HG03460 (cell line): ENCODE results near the gene SNX20.

Experiments used
- ATAC-seq: cut with Tn5 transposase; IDR thresholded peaks from one replicate; pipeline ENCODE4 v1.9.1; 2021; ENCODE audit not compliant: unreplicated experiment

Gene SNX20

GRCh38 chr16:50637716-50638602 is 43.2 kb downstream of the SNX20 start:
- ATAC-seq, result no peak

GRCh38 chr16:50636753-50637374 is 44.2 kb downstream of the SNX20 start:
- ATAC-seq, result no peak

- ATAC-seq, result no peak
These were observed 45.4 kb downstream of the SNX20 start for GRCh38 chr16:50635505-50636392.

- ATAC-seq, result no peak
These were observed 46.2 kb downstream of the SNX20 start for GRCh38 chr16:50634947-50635346.

- ATAC-seq, result no peak
These were observed 47.0 kb downstream of the SNX20 start for GRCh38 chr16:50634090-50634489.

GRCh38 chr16:50632927-50633800 is 47.9 kb downstream of the SNX20 start:
- ATAC-seq, result no peak

GRCh38 chr16:50631985-50632576 is 49.0 kb downstream of the SNX20 start:
- ATAC-seq, result no peak

GRCh38 chr16:50631249-50631984 is 49.7 kb downstream of the SNX20 start:
- no peak for ATAC-seq

- ATAC-seq, result no peak
These were observed 50.6 kb downstream of the SNX20 start for GRCh38 chr16:50630394-50631020.

GRCh38 chr16:50629334-50629733 is 51.8 kb downstream of the SNX20 start:
- ATAC-seq, result no peak

- no peak for ATAC-seq
These were observed 52.8 kb downstream of the SNX20 start for GRCh38 chr16:50628156-50628802.

- ATAC-seq, result no peak
These were observed 53.7 kb downstream of the SNX20 start for GRCh38 chr16:50627419-50627818.

- no peak for ATAC-seq
These were observed 54.2 kb downstream of the SNX20 start for GRCh38 chr16:50626868-50627267.

GRCh38 chr16:50625374-50625773 is 55.7 kb downstream of the SNX20 start:
- ATAC-seq, result no peak

GRCh38 chr16:50624449-50624970 is 56.6 kb downstream of the SNX20 start:
- no peak for ATAC-seq

GRCh38 chr16:50622643-50623369 is 58.3 kb downstream of the SNX20 start:
- ATAC-seq, result no peak

- no peak for ATAC-seq
These were observed 59.1 kb downstream of the SNX20 start for GRCh38 chr16:50622029-50622428.
